NB4 (cell line): ENCODE results near the gene GMPPB.
"Not testable (repeated sequence)": the region's sequence is repeated elsewhere in the genome, so short reads cannot be mapped to it uniquely, and the experiment has no call there.

ENCODE experiments used
- DNase-seq: peaks from one replicate; pipeline ENCODE4 v3.0.0; 2010; ENCODE audit warnings: low read depth
- H3K4me3 ChIP-seq: one replicate; pipeline ENCODE4 v1.5.1; 2011; ENCODE audit warnings: mild to moderate bottlenecking, low read depth, low read length, moderate library complexity
- MYC ChIP-seq: IDR thresholded peaks from 2 replicates; pipeline ENCODE4 v1.6.1; 2011; ENCODE audit warnings: low read depth, low read length
- POLR2A ChIP-seq: IDR thresholded peaks from 2 replicates; pipeline ENCODE4 v1.6.1; 2011; ENCODE audit warnings: mild to moderate bottlenecking; ENCODE audit not compliant: insufficient read length; ENCODE audit errors: extremely low read depth
- TF ChIP-seq, protein P1 (sequence below): IDR thresholded peaks from 2 replicates; pipeline ENCODE4 v1.6.1; 2011; ENCODE audit warnings: low read depth, low read length
- TF ChIP-seq, protein P2 (sequence below): IDR thresholded peaks from one replicate; pipeline ENCODE4 v1.5.1; 2012; ENCODE audit warnings: low read depth, low read length

The GMPPB gene

DNA sequence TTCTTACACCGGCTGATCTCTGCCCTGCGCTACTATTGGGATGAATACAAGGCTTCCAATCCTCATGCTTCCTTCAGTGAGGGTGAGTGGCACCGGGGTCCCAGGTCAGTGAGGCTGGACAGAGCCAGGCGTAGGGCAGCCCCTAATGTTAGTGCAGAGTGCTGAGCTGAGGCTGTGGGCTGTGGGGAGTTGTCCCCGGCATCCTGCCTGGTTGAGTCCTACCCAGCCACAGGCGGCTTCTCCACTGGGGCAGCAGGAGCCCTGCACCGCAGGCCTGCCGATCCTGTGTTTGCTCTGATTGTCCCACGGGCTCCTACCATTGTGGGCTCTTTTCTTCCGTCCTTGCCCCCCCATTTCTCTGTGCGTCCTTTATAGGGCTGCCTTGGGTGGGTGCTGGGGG is 21.1 kb downstream of the GMPPB start:
- no peak overlapping the region for H3K4me3 ChIP-seq
- no peak for DNase-seq
- TF ChIP-seq POLR2A (no peak), MYC (no peak)
- TF ChIP-seq, protein P1, sequence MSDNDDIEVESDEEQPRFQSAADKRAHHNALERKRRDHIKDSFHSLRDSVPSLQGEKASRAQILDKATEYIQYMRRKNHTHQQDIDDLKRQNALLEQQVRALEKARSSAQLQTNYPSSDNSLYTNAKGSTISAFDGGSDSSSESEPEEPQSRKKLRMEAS, result no peak
- TF ChIP-seq, protein P2, sequence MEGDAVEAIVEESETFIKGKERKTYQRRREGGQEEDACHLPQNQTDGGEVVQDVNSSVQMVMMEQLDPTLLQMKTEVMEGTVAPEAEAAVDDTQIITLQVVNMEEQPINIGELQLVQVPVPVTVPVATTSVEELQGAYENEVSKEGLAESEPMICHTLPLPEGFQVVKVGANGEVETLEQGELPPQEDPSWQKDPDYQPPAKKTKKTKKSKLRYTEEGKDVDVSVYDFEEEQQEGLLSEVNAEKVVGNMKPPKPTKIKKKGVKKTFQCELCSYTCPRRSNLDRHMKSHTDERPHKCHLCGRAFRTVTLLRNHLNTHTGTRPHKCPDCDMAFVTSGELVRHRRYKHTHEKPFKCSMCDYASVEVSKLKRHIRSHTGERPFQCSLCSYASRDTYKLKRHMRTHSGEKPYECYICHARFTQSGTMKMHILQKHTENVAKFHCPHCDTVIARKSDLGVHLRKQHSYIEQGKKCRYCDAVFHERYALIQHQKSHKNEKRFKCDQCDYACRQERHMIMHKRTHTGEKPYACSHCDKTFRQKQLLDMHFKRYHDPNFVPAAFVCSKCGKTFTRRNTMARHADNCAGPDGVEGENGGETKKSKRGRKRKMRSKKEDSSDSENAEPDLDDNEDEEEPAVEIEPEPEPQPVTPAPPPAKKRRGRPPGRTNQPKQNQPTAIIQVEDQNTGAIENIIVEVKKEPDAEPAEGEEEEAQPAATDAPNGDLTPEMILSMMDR, result no peak

DNA sequence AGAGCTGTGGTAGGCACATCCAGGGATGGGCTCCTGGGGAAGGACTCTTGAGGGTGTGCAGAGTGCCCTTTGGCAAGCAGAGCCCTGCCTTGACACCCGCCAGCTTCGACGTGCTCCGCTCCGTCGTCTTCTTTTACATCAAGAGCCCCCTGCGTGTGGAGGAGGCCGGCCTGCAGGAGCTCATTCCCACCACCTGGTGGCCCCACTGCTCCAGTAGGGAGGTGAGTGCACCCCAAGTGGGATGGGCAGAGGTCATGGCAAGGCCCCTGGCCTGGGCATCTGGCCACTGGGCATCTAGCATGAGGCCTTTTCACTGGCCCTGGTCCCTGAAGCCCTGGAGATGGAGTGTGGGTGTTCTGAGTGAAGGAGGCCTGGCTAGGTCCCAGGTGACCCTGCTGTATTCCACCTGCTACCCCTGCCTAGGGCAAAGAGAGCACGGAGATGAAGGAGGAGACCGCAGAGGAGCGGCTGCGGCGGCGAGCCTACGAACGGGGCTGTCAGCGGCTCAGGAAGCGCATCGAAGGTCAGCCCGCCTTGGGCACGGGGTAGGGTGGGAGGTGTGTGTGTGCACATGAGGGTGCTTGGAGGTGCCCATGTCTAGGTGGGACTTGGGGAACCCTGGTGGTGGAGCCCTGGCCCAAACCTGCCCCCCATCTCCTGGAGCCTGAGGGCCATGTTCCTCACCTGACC is 22.2 kb downstream of the GMPPB start:
- H3K4me3 ChIP-seq, result no peak overlapping the region
- no peak for TF ChIP-seq POLR2A
- TF ChIP-seq MYC, result no peak
- TF ChIP-seq, protein P2, result peak; percentile 38
- TF ChIP-seq, protein P1, result no peak
- DNase-seq, result peak; percentile 39

DNA sequence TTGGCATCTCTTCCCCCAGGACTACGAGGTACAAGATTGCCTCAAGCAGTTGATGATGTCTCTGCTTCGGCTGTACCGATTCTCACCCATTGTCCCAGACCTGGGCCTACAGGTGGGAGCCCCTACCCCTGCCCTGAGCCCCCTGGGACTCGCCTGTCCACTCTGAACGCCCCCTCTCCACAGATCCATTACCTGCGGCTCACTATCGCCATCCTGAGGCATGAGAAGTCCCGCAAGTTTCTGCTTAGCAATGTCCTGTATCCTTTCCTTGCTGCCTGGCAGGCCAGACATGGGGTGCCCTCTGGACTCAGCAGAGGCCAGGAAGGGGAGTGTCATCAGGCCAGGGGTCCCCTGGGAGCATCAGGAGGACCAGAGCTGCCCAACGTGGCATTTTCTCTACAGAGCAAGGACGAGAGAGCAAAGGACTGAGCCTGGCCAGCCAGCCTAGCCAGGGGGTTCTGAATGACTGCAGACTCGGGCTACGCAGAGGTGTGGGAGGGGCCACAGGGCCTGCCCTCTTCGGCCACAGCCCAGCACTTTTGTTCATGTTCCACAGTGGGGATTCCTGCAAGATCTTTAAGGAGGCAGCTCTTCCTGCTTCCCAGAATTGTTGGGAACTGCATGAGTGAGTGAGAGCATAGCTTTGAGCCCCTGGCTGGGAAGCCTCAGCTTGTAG is 23.2 kb downstream of the GMPPB start:
- no peak overlapping the region for H3K4me3 ChIP-seq
- no peak for DNase-seq
- TF ChIP-seq, protein P2, result peak; percentile 19
- TF ChIP-seq MYC, result no peak

DNA sequence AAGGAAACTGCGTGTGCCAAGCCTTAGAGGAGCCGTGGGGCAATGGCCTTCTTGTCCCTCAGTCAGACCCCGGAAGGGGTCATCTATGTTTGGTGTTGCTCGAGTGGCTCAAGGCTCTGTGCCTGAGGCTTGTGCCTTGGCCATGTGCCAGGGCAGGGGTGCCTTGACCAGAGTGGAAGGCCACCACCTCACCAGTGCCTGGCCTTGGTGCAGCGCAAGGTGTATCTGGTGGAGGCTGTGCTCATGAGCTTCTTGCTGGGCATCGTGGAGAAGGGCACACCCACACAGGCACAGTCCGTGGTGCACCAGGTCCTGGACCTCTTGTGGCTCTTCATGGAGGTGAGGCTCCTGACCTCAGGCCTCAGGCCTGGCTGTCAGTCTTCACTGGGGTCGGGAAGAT is 23.7 kb downstream of the GMPPB start:
- no peak overlapping the region for H3K4me3 ChIP-seq
- no peak for DNase-seq
- TF ChIP-seq POLR2A, result no peak
- TF ChIP-seq, protein P1, result no peak
- TF ChIP-seq, protein P2, result no peak
- no peak for TF ChIP-seq MYC

DNA sequence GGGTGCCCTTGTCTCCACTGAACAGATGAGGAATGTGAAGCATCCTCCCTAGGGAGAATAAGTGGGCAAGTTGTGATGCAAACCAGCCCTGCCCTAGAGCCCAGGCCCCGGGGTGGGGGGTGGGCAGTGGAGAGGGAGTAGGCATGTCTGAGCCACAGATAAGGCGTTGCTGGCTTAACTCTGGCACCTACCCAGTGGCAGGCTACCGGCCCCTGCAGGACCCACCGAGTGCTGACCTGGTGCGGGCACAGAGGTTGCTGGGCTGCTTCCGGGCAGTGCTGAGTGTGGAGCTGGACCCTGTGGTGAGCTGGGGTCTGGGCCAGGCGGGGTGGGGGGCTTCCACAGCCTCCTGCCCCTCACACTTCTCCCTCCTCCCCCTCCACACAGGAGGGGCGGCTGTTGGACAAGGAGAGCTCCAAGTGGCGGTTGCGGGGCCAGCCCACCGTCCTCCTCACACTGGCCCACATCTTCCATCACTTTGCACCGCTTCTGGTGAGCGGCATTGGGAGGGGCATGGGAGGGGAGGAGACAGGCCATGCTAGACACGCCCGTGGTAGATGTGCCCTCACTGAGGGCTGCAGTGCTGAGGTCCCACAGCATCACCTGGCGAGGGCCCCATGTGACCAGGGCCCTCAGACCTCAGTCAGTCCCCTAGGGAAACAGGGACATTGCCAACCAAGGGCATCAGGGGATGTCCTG is 24.3 kb downstream of the GMPPB start:
- no peak overlapping the region for H3K4me3 ChIP-seq
- TF ChIP-seq POLR2A (no peak), MYC (no peak)
- TF ChIP-seq, protein P2, result no peak
- TF ChIP-seq, protein P1, result no peak
- no peak for DNase-seq

DNA sequence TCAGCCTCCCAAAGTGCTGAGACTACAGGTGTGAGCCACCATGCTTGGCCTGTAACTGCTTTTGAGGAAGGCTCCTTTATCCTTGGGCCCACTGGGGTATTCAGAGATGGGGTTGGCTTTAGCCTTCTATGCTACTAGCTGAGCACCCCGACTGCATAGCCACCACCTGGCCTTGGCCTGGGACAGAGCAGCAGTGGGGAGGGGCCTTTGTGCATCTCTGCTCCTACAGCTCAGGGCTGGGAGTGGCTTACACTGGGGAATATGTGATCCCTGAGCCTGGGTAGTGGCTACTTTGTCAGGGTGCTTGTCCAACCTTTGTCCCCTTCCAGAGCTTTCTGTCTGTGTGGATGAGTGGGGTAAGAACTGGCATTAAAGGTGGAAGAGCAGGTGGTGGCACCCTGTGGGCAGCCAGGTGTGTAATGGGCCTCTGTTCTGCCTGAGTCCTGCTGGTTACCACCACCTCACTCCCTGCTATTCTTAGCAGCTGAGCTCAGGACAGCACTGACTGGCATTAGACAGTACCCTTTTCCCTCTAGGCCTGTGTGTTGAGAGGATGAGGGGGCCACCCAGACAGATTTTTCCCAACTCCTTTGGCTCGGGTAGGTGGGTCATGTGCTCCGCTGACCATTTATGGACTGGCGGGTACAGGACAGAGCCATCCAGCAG is 28.3 kb downstream of the GMPPB start:
- not testable (repeated sequence) for H3K4me3 ChIP-seq, DNase-seq

DNA sequence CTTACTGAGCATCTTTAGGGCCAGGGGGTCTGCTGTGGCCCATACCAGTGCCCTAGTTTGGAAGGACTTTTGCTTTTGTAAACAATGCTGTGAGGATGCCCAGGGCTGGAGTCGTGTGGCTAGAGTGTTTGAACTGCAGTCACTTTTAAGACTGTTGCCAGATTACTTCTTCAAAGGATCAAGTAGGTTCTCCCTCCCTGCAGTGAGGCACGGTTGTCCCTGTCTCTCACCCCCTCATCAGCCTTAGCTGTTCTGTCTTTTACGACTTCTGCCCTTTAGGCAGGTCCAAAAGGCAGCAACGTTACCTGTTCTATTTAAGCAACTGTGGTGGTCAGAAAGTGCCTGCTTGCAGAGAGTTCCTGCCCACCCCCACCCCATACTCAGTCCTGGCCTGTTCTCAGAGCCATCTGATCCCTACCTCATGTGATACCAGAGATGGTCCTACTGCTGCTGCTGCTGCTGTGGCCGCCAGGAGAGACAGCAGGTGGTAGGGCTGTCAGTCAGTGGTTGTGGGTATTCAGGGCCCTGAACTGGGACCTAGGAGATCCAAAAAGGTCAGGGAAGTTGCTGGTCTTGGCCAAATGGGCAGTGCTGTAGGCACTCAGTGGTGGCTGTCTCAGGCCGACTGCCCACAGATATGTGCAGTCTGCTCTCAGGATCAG is 29.2 kb downstream of the GMPPB start:
- DNase-seq, H3K4me3 ChIP-seq: not testable (repeated sequence)

DNA sequence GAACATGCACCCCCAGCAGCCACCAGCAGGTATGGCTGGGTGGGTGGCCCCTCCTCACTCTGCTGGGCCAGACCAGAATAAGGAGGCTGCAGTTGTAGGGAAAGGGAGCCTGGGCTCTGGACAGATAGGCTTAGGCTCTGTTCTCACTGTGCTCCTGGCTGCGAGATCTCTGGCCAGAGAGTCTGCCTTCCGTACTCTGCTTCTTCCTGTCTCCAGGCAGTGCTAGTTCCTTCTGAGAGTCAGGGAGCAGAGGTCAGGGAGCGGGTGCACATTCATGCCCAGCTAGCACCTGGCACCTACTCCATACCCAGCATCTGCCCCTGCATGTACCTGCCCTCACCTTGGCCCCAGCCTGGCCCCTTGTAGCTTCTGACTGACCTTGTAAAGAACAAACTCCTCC is 32.3 kb downstream of the GMPPB start:
- H3K4me3 ChIP-seq, DNase-seq: not testable (repeated sequence)
